CD4-positive, alpha-beta memory T cell (primary cell): Measurements from ENCODE around the gene TEDC1. TPM values are rescaled to one million over a fixed set of nuclear protein-coding genes. Genes with fewer than 3 reads are reported as not detected.

Source experiments
- CTCF ChIA-PET: fragments of 350-600 bp; sonication (Branson Sonifier 250); formaldehyde crosslinking; loops from one replicate; lab custom pipeline; 2021; ENCODE audit warnings: inconsistent platforms; ENCODE audit not compliant: partially characterized antibody; lab: Charles Lee
- POLR2A ChIA-PET: fragments of 350-600 bp; sonication (Branson Sonifier 250); formaldehyde crosslinking; loops from one replicate; lab custom pipeline; 2021; ENCODE audit not compliant: partially characterized antibody; lab: Charles Lee
- DNase-seq, 5 donors: peaks; one replicate each; pipeline versions ENCODE4 v3.0.0 to v3.0.0-alpha.2; 2020 to 2022; ENCODE audit warnings: mixed read lengths in 1 of 5
- H3K27ac ChIP-seq: one replicate; pipeline ENCODE4 v1.7.0; 2013; ENCODE audit warnings: low read depth, low read length
- H3K27me3 ChIP-seq: 2 replicates; pipeline ENCODE4 v1.7.0; 2013; ENCODE audit warnings: mild to moderate bottlenecking, low read length, moderate library complexity; ENCODE audit not compliant: insufficient read depth
- H3K36me3 ChIP-seq: 2 replicates; pipeline ENCODE4 v1.7.0; 2013; ENCODE audit warnings: mild to moderate bottlenecking, low read length, moderate library complexity; ENCODE audit not compliant: insufficient read depth
- H3K4me1 ChIP-seq: 2 replicates; pipeline ENCODE4 v1.7.0; 2013; ENCODE audit warnings: mild to moderate bottlenecking, low read length, moderate library complexity; ENCODE audit not compliant: insufficient read depth
- H3K4me3 ChIP-seq, 2 donors: one replicate each; pipeline ENCODE4 v1.7.0; 2013; ENCODE audit warnings: low read length in 2 of 2, mild to moderate bottlenecking in 1 of 2
- H3K9me3 ChIP-seq, 2 donors: one replicate each; pipeline ENCODE4 v1.7.0; 2013; ENCODE audit warnings: low read length in 2 of 2, control low read depth in 1 of 2; ENCODE audit not compliant: control insufficient read depth in 1 of 2
- H3K27ac Mint-ChIP-seq, 7 donors: one replicate each; pipeline ENCODE4 v1.8.0; 2020 to 2021; ENCODE audit warnings: mixed read lengths in 7 of 7, mild to moderate bottlenecking in 6 of 7, inconsistent platforms in 3 of 7, moderate library complexity in 3 of 7
- H3K27me3 Mint-ChIP-seq, 2 donors: one replicate each; pipeline ENCODE4 v1.8.0; 2020 to 2021; ENCODE audit warnings: mixed read lengths in 2 of 2
- H3K36me3 Mint-ChIP-seq, 2 donors: one replicate each; pipeline ENCODE4 v1.8.0; 2020 to 2021; ENCODE audit warnings: mixed read lengths in 2 of 2, inconsistent platforms in 1 of 2, mild to moderate bottlenecking in 1 of 2
- H3K4me1 Mint-ChIP-seq, 4 donors: one replicate each; pipeline ENCODE4 v1.8.0; 2020 to 2021; ENCODE audit warnings: mixed read lengths in 4 of 4, mild to moderate bottlenecking in 1 of 4
- H3K4me3 Mint-ChIP-seq, 8 donors: one replicate each; pipeline ENCODE4 v1.8.0; 2020 to 2021; ENCODE audit warnings: mixed read lengths in 8 of 8, mild to moderate bottlenecking in 7 of 8, moderate library complexity in 6 of 8, inconsistent platforms in 3 of 8
- H3K9me3 Mint-ChIP-seq, 8 donors: one replicate each; pipeline ENCODE4 v1.8.0; 2020 to 2021; ENCODE audit warnings: mixed read lengths in 8 of 8, mild to moderate bottlenecking in 5 of 8, inconsistent platforms in 3 of 8, moderate library complexity in 1 of 8
- intact Hi-C: fragments of 100-400 bp; cut with micrococcal nuclease; formaldehyde crosslinking; loops from one replicate; pipeline ENCODE4 v1.15.1; 2023
- polyA plus RNA-seq, 2 donors: library from polyadenylated mRNA; unstranded; fragments of 300-500 nt; fragmentation: Illumina TruSeq; gene quantifications; one replicate each; pipeline ENCODE4 v1.2.3, GENCODE V29; 2021
- total RNA-seq, 2 experiments: library from RNA; stranded (reverse); gene quantifications; one replicate each; pipeline ENCODE4 v1.2.3, GENCODE V29; 2021

TEDC1 gene
- total and polyA plus RNA-seq, 4 experiments from 2014 or later: 10.2 to 30.2 (median 17.9) TPM

GRCh38 chr14:105486163-105486973 is 4.7 kb upstream of the TEDC1 start, which contains the start of gene CRIP1:
CRIP1 (plus strand) TSS chr14:105486886; CDS start chr14:105487260, 374 bp downstream.
- H3K4me1 ChIP-seq: peaks cover 66% of the 10 kb centered on the region
- POLR2A ChIA-PET: interaction anchor here (0.6 to 2.3 kb wide), 8 partner anchors 9 to 419 kb away, joined by 3 to 8 read pairs (median 4); partner anchors contain the start of genes BRF1 and PACS2
- intact Hi-C loops: no loop called here
- Mint-ChIP-seq H3K36me3 (peaks cover 4 to 19% of the 10 kb centered on the region in 2 donors), H3K4me3 (peak within 1 kb of the TSS; percentile 90 to 98 (median 92)), H3K9me3 (peaks cover 0 to 2% (median 0%) of the 10 kb centered on the region in 8 donors), H3K27me3 (no peaks in the 10 kb centered on the region), H3K4me1 (peaks cover 25 to 78% (median 42%) of the 10 kb centered on the region in 4 donors), H3K27ac (peak within 1 kb of the TSS; percentile 96 to 100 (median 99))
- H3K4me3 ChIP-seq: peak within 1 kb of the TSS; percentile 65 to 79
- CTCF ChIA-PET: interaction anchor here (1.1 to 1.4 kb wide), 2 partner anchors 8 to 38 kb away, joined by 4 read pairs; no protein-coding TSS in a partner anchor
- H3K27ac ChIP-seq: peak within 1 kb of the TSS; percentile 97
- peak in 2 of 5 donors; percentile 31 to 64 for DNase-seq
- no peaks in the 10 kb centered on the region for H3K36me3 ChIP-seq
- H3K9me3 ChIP-seq: no peaks in the 10 kb centered on the region
- H3K27me3 ChIP-seq: no peaks in the 10 kb centered on the region

GRCh38 chr14:105486974-105487448 is 4.0 kb upstream of the TEDC1 start:
- ChIA-PET CTCF (interaction anchor here (1.1 to 1.4 kb wide), 2 partner anchors 9 to 39 kb away, joined by 4 read pairs; no protein-coding TSS in a partner anchor), POLR2A (interaction anchor here (0.6 to 2.3 kb wide), 7 partner anchors 10 to 186 kb away, joined by 3 to 8 read pairs (median 5); partner anchors contain the start of genes BRF1 and PACS2)

GRCh38 chr14:105487449-105487985 is 3.5 kb upstream of the TEDC1 start:
- peak overlapping the region; percentile 65 to 79 for H3K4me3 ChIP-seq
- peak; percentile 82 to 86 (median 85) for DNase-seq
- Mint-ChIP-seq H3K27ac (peak overlapping the region; percentile 96 to 99 (median 97)), H3K27me3 (no peaks in the 10 kb centered on the region), H3K9me3 (peaks cover 0 to 2% (median 0%) of the 10 kb centered on the region in 8 donors), H3K4me1 (peaks cover 19 to 73% (median 39%) of the 10 kb centered on the region in 4 donors), H3K36me3 (peaks cover 4 to 13% of the 10 kb centered on the region in 2 donors), H3K4me3 (peak overlapping the region; percentile 90 to 98 (median 92))
- H3K27me3 ChIP-seq: no peaks in the 10 kb centered on the region
- H3K36me3 ChIP-seq: no peaks in the 10 kb centered on the region
- POLR2A ChIA-PET: interaction anchor here (0.6 to 5.9 kb wide), 8 partner anchors 9 to 186 kb away, joined by 3 to 346 read pairs (median 5); partner anchors contain the start of genes BRF1 and TEX22
- CTCF ChIA-PET: interaction anchor here (1.0 to 1.4 kb wide), 2 partner anchors 9 to 117 kb away, joined by 3 to 4 read pairs; no protein-coding TSS in a partner anchor
- H3K4me1 ChIP-seq: peaks cover 65% of the 10 kb centered on the region
- H3K9me3 ChIP-seq: no peaks in the 10 kb centered on the region
- peak overlapping the region; percentile 97 for H3K27ac ChIP-seq
- intact Hi-C loops: no loop called here

More at GRCh38 chr14:105486974-105487448, 4.0 kb upstream of the TEDC1 start:
- Mint-ChIP-seq H3K27ac (peak overlapping the region; percentile 96 to 99 (median 98)), H3K36me3 (peaks cover 4 to 16% of the 10 kb centered on the region in 2 donors), H3K9me3 (peaks cover 0 to 2% (median 0%) of the 10 kb centered on the region in 8 donors), H3K27me3 (no peaks in the 10 kb centered on the region), H3K4me1 (peaks cover 23 to 78% (median 43%) of the 10 kb centered on the region in 4 donors), H3K4me3 (peak overlapping the region; percentile 88 to 98 (median 92))
- H3K4me1 ChIP-seq: peaks cover 67% of the 10 kb centered on the region
- H3K4me3 ChIP-seq: peak overlapping the region; percentile 65 to 79
- H3K27me3 ChIP-seq: no peaks in the 10 kb centered on the region
- DNase-seq: peak; percentile 59 to 71 (median 59)
- intact Hi-C loops: no loop called here
- H3K36me3 ChIP-seq: no peaks in the 10 kb centered on the region
- H3K27ac ChIP-seq: peak overlapping the region; percentile 97
- no peaks in the 10 kb centered on the region for H3K9me3 ChIP-seq

GRCh38 chr14:105487986-105488777 is 2.9 kb upstream of the TEDC1 start:
- Histone ChIP-seq H3K36me3 (no peaks in the 10 kb centered on the region), H3K4me1 (peaks cover 59% of the 10 kb centered on the region), H3K27me3 (no peaks in the 10 kb centered on the region), H3K27ac (peak overlapping the region; percentile 97), H3K4me3 (peak overlapping the region; percentile 65 to 79), H3K9me3 (no peaks in the 10 kb centered on the region)
- Mint-ChIP-seq H3K27ac (peak overlapping the region; percentile 96 to 99 (median 97)), H3K9me3 (peaks cover 0 to 2% (median 0%) of the 10 kb centered on the region in 8 donors), H3K27me3 (no peaks in the 10 kb centered on the region), H3K4me1 (peaks cover 19 to 71% (median 36%) of the 10 kb centered on the region in 4 donors), H3K36me3 (peaks cover 4 to 13% of the 10 kb centered on the region in 2 donors), H3K4me3 (peak overlapping the region; percentile 90 to 98 (median 92))
- intact Hi-C loops: no loop called here
- CTCF ChIA-PET: interaction anchor here (1.0 to 4.5 kb wide), 5 partner anchors 7 to 118 kb away, joined by 3 to 122 read pairs (median 24); no protein-coding TSS in a partner anchor
- DNase-seq: peak in 4 of 5 donors; percentile 43 to 72 (median 49)
- POLR2A ChIA-PET: interaction anchor here (1.0 to 5.9 kb wide), 10 partner anchors 9 to 423 kb away, joined by 3 to 346 read pairs (median 8); partner anchors contain the start of genes GPR132 and TEX22

GRCh38 chr14:105488781-105489541 is 2.1 kb upstream of the TEDC1 start:
- peaks cover 0 to 2% (median 0%) of the 10 kb centered on the region in 8 donors for H3K9me3 Mint-ChIP-seq
- peaks cover 19 to 67% (median 35%) of the 10 kb centered on the region in 4 donors for H3K4me1 Mint-ChIP-seq
- Histone ChIP-seq H3K4me1 (peaks cover 51% of the 10 kb centered on the region), H3K27ac (peak overlapping the region; percentile 97), H3K4me3 (peak overlapping the region; percentile 65 to 79), H3K27me3 (no peaks in the 10 kb centered on the region), H3K36me3 (no peaks in the 10 kb centered on the region), H3K9me3 (no peaks in the 10 kb centered on the region)
- H3K4me3 Mint-ChIP-seq: peak overlapping the region; percentile 90 to 98 (median 92)
- CTCF ChIA-PET: interaction anchor here (0.7 to 4.5 kb wide), 19 partner anchors 8 to 414 kb away, joined by 3 to 122 read pairs (median 5); no protein-coding TSS in a partner anchor
- intact Hi-C loops: loop anchor here (1.0 kb wide), 1 partner anchor 8 kb away; no protein-coding TSS in a partner anchor
- H3K27ac Mint-ChIP-seq: peak overlapping the region; percentile 96 to 99 (median 99)
- POLR2A ChIA-PET: interaction anchor here (0.7 to 5.9 kb wide), 23 partner anchors 10 to 424 kb away, joined by 3 to 346 read pairs (median 6); partner anchors contain the start of genes BRF1, BTBD6, GPR132 and PACS2
- DNase-seq: peak in 2 of 5 donors; percentile 30 to 42
- H3K36me3 Mint-ChIP-seq: peaks cover 4 to 16% of the 10 kb centered on the region in 2 donors
- no peaks in the 10 kb centered on the region for H3K27me3 Mint-ChIP-seq
